Measurements from ENCODE around the gene SLC24A5. TPM values are rescaled to one million over a fixed set of nuclear protein-coding genes. Genes with fewer than 3 reads are reported as not detected.
A peak's percentile ranks its signal among the peaks of the same experiment; 100 is the strongest.

The SLC24A5 gene
- total and polyA plus RNA-seq, 2 of the 4 experiments (the other 2 are of a cell fraction): not detected

GRCh38 chr15:48096813-48097212 is 24.0 kb upstream of the SLC24A5 start:
- peaks cover 15% of the 10 kb centered on the region for H3K27me3 ChIP-seq (ENCODE audit: control insufficient read depth, insufficient read depth, low read length)

More at GRCh38 chr15:48096813-48097212, 24.0 kb upstream of the SLC24A5 start:
- no peaks in the 10 kb centered on the region for H3K36me3 ChIP-seq (ENCODE audit: control insufficient read depth, insufficient read depth, low read length)
- H2BK15ac ChIP-seq (ENCODE audit: low read depth, low read length): no peak overlapping the region
- no peak overlapping the region for H3K4me3 ChIP-seq (ENCODE audit: insufficient read depth, low read depth, low read length)
- no peak overlapping the region for H3K18ac ChIP-seq (ENCODE audit: low read depth, low read length)
- in situ Hi-C loops (cut with MboI; ENCODE audit: low sequenced_read_pairs): no loop called here
- intact Hi-C loops (cut with micrococcal nuclease): no loop called here
- no peak overlapping the region for H2AK5ac ChIP-seq (ENCODE audit: low read depth, low read length)
- H3K4me1 ChIP-seq (ENCODE audit: control insufficient read depth, insufficient read depth, low read length): peaks cover 1% of the 10 kb centered on the region; the same call in 1 of the 2 replicates
- H2BK20ac ChIP-seq (ENCODE audit: low read depth, low read length): no peak overlapping the region
- no TSS peak for BruUV-seq (replicated peaks)
- H3K9me3 ChIP-seq (ENCODE audit: control insufficient read depth, insufficient read depth, low read length): no peaks in the 10 kb centered on the region
- H3K9me1 ChIP-seq (ENCODE audit: insufficient read depth, low read length): peaks cover 4% of the 10 kb centered on the region; the same call in 1 of the 2 replicates
- H4K20me1 ChIP-seq (ENCODE audit: insufficient read depth, low read length): no peaks in the 10 kb centered on the region
- H3K27ac ChIP-seq (ENCODE audit: insufficient read depth, low read length): no peak overlapping the region
- H3K23ac ChIP-seq (ENCODE audit: low read depth, low read length): no peak overlapping the region
- H3K56ac ChIP-seq (ENCODE audit: extremely low read depth, insufficient read depth, low read length): no peak overlapping the region
- no peak overlapping the region for H3K9ac ChIP-seq (ENCODE audit: low read depth, low read length)
- ATAC-seq (ENCODE audit: low read depth) (peak; percentile 77), DNase-seq (peak; percentile 88)
- TF ChIP-seq POLR2A (IDR thresholded peaks at IDR 0.05; ENCODE audit: low read depth, low read length): no peak
- no peak for TF ChIP-seq ELK1 (IDR thresholded peaks at IDR 0.05; ENCODE audit: borderline replicate concordance, low read depth, low read length)
- TF ChIP-seq USF2 (IDR thresholded peaks at IDR 0.05; ENCODE audit: low read depth, low read length): peak; percentile 31; the same call in 1 of the 2 replicates
- peak; percentile 65 for TF ChIP-seq FOS (IDR thresholded peaks at IDR 0.05; ENCODE audit: low read depth, low read length)
- TF ChIP-seq CEBPB (IDR thresholded peaks at IDR 0.05; ENCODE audit: low read depth, low read length): peak; percentile 68
- no peak for TF ChIP-seq SMC3 (IDR thresholded peaks at IDR 0.05; ENCODE audit: low read depth, low read length)
- no peak for TF ChIP-seq RFX5 (IDR thresholded peaks at IDR 0.05; ENCODE audit: low read depth, low read length)
- TF ChIP-seq BHLHE40 (IDR thresholded peaks at IDR 0.05; ENCODE audit: low read depth, low read length): 0 out of 2 replicates have a peak, but pooled peaks have one; percentile 4
- H2BK5ac ChIP-seq (ENCODE audit: low read depth, low read length, poor library complexity, severe bottlenecking): no peak overlapping the region
- H3K14ac ChIP-seq (replicated peaks; ENCODE audit: low read depth, low read length): no peak overlapping the region
- no CpG with 5 or more reads among the region's 2 CpGs for WGBS, 2 experiments (ENCODE audit: extremely low coverage in 2 of 2, insufficient read length in 1 of 2)
- ChIA-PET POLR2A (ENCODE audit: unreplicated experiment) (no interaction called here), CTCF (no interaction called here)
- H4K8ac ChIP-seq (ENCODE audit: low read depth in 2 of 2, low read length in 2 of 2): no peak overlapping the region
- no peak overlapping the region for H2AFZ ChIP-seq (replicated peaks; ENCODE audit: low read length, poor library complexity)
- H3K4me2 ChIP-seq (ENCODE audit: low read depth, low read length): no peak overlapping the region
- no peak overlapping the region for H4K5ac ChIP-seq (ENCODE audit: low read depth, low read length)
- H3K79me1 ChIP-seq (ENCODE audit: low read depth in 1 of 2, low read length in 2 of 2): no peaks in the 10 kb centered on the region
- no peak overlapping the region for H3K4ac ChIP-seq (ENCODE audit: low read depth, low read length)
- no peak overlapping the region for H4K91ac ChIP-seq (ENCODE audit: insufficient read depth, low read depth, low read length)
- dilution Hi-C loops (cut with HindIII; ENCODE audit: low sequenced_read_pairs, unreplicated experiment): no loop called here
- no peak overlapping the region for H2AK9ac ChIP-seq (replicated peaks; ENCODE audit: low read depth, low read length, poor library complexity)
- no peak overlapping the region for H2BK120ac ChIP-seq (ENCODE audit: low read depth, low read length)
